HG03095 (cell line): ENCODE measurements around the gene DCHS2.

Experiments
- ATAC-seq: cut with Tn5 transposase; IDR thresholded peaks from one replicate; pipeline ENCODE4 v1.9.1; 2021; ENCODE audit warnings: moderate library complexity; ENCODE audit not compliant: unreplicated experiment

The DCHS2 gene

GRCh38 chr4:154390324-154390723 is 101.3 kb downstream of the DCHS2 start:
- no peak for ATAC-seq

GRCh38 chr4:154389148-154389547 is 102.5 kb downstream of the DCHS2 start:
- ATAC-seq: no peak

GRCh38 chr4:154384012-154384411 is 107.6 kb downstream of the DCHS2 start:
- no peak for ATAC-seq

- ATAC-seq: no peak
These were observed 115.1 kb downstream of the DCHS2 start for GRCh38 chr4:154376486-154376885.

GRCh38 chr4:154368060-154368459 is 123.5 kb downstream of the DCHS2 start:
- no peak for ATAC-seq

GRCh38 chr4:154367659-154368058 is 123.9 kb downstream of the DCHS2 start:
- no peak for ATAC-seq

- ATAC-seq: no peak
These were observed 124.6 kb downstream of the DCHS2 start for GRCh38 chr4:154366956-154367355.

- ATAC-seq: no peak
These were observed 127.3 kb downstream of the DCHS2 start for GRCh38 chr4:154364066-154364845.

GRCh38 chr4:154361450-154361849 is 130.1 kb downstream of the DCHS2 start:
- ATAC-seq: no peak

- ATAC-seq: no peak
These were observed 131.1 kb downstream of the DCHS2 start for GRCh38 chr4:154360491-154360890.

- ATAC-seq: no peak
These were observed 136.7 kb downstream of the DCHS2 start for GRCh38 chr4:154354883-154355282.

GRCh38 chr4:154349829-154350228 is 141.8 kb downstream of the DCHS2 start:
- no peak for ATAC-seq

GRCh38 chr4:154348657-154349056 is 142.9 kb downstream of the DCHS2 start:
- ATAC-seq: no peak

- ATAC-seq: no peak
These were observed 146.2 kb downstream of the DCHS2 start for GRCh38 chr4:154345359-154345758.

GRCh38 chr4:154344686-154345085 is 146.9 kb downstream of the DCHS2 start:
- no peak for ATAC-seq

- no peak for ATAC-seq
These were observed 147.9 kb downstream of the DCHS2 start for GRCh38 chr4:154343651-154344050.

GRCh38 chr4:154341448-154341847 is 150.2 kb downstream of the DCHS2 start:
- no peak for ATAC-seq

GRCh38 chr4:154335588-154335987 is 156.0 kb downstream of the DCHS2 start:
- no peak for ATAC-seq

- ATAC-seq: peak; percentile 72
These were observed 158.7 kb downstream of the DCHS2 start for GRCh38 chr4:154332681-154333421.

- ATAC-seq: no peak
These were observed 161.7 kb downstream of the DCHS2 start for GRCh38 chr4:154329939-154330338.

GRCh38 chr4:154329268-154329868 is 162.2 kb downstream of the DCHS2 start:
- ATAC-seq: no peak

- ATAC-seq: no peak
These were observed 163.6 kb downstream of the DCHS2 start for GRCh38 chr4:154328030-154328429.
